Neural progenitor cell (in vitro differentiated cells): Measurements from ENCODE around the gene SEMA4D. TPM values are rescaled to one million over a fixed set of nuclear protein-coding genes. Genes with fewer than 3 reads are reported as not detected.

Experiments used
- DNase-seq: peaks from one replicate; pipeline ENCODE4 v3.0.0-alpha.2; 2016; ENCODE audit warnings: low spot score
- H2AFZ ChIP-seq: fragments of 200-600 bp; sonication (generic); replicated peaks from 2 replicates; pipeline ENCODE4 v1.6.1; 2016; ENCODE audit warnings: antibody characterized with exemption
- H3F3A ChIP-seq: fragments of 200-600 bp; sonication (generic); 2 replicates; pipeline ENCODE4 v1.6.1; 2016; ENCODE audit warnings: antibody characterized with exemption, low read depth
- H3K27ac ChIP-seq: fragments of 200-600 bp; sonication (generic); 2 replicates; pipeline ENCODE4 v1.5.1; 2016; ENCODE audit warnings: mild to moderate bottlenecking
- H3K27me3 ChIP-seq: fragments of 200-600 bp; sonication (generic); 2 replicates; pipeline ENCODE4 v1.6.1; 2016; ENCODE audit warnings: mild to moderate bottlenecking, moderate library complexity
- H3K36me3 ChIP-seq: fragments of 200-600 bp; sonication (generic); 2 replicates; pipeline ENCODE4 v1.5.1; 2016
- H3K4me1 ChIP-seq: fragments of 200-600 bp; sonication (generic); 2 replicates; pipeline ENCODE4 v1.6.1; 2016; ENCODE audit warnings: mixed run types
- H3K4me2 ChIP-seq: fragments of 200-600 bp; sonication (generic); 2 replicates; pipeline ENCODE4 v1.6.1; 2016
- H3K4me3 ChIP-seq: fragments of 200-600 bp; sonication (generic); 2 replicates; pipeline ENCODE4 v1.5.1; 2016
- H3K79me2 ChIP-seq: fragments of 200-600 bp; sonication (generic); 2 replicates; pipeline ENCODE4 v1.6.1; 2016; ENCODE audit warnings: low read depth
- H3K9ac ChIP-seq: fragments of 200-600 bp; sonication (generic); 2 replicates; pipeline ENCODE4 v1.6.1; 2016
- H3K9me3 ChIP-seq: fragments of 200-600 bp; sonication (generic); 2 replicates; pipeline ENCODE4 v1.5.1; 2016; ENCODE audit warnings: low read depth
- H4K20me1 ChIP-seq: fragments of 200-600 bp; sonication (generic); 2 replicates; pipeline ENCODE4 v1.6.1; 2016; ENCODE audit warnings: low read depth
- H3K27ac Mint-ChIP-seq: 3 replicates; pipeline ENCODE4 v1.8.0; 2021; ENCODE audit warnings: mixed read lengths
- H3K27me3 Mint-ChIP-seq: 2 replicates; pipeline ENCODE4 v1.8.0; 2022; ENCODE audit warnings: low read depth, mild to moderate bottlenecking, inconsistent platforms, moderate library complexity, mixed read lengths; ENCODE audit not compliant: insufficient read depth
- H3K36me3 Mint-ChIP-seq: 3 replicates; pipeline ENCODE4 v1.8.0; 2021; ENCODE audit warnings: mixed read lengths
- H3K4me1 Mint-ChIP-seq: 3 replicates; pipeline ENCODE4 v1.8.0; 2021; ENCODE audit warnings: mixed read lengths
- H3K4me3 Mint-ChIP-seq: 3 replicates; pipeline ENCODE4 v1.8.0; 2021; ENCODE audit warnings: mild to moderate bottlenecking, moderate library complexity, mixed read lengths
- H3K9me3 Mint-ChIP-seq: 3 replicates; pipeline ENCODE4 v1.8.0; 2020; ENCODE audit warnings: mixed read lengths
- CTCF ChIP-seq: fragments of 200-600 bp; sonication (generic); IDR thresholded peaks from 2 replicates; pipeline ENCODE4 v1.5.1; 2017; ENCODE audit warnings: antibody characterized with exemption, mild to moderate bottlenecking
- EZH2 ChIP-seq: fragments of 200-600 bp; sonication (generic); IDR thresholded peaks from 2 replicates; pipeline ENCODE4 v1.6.1; 2017; ENCODE audit warnings: antibody characterized with exemption, mild to moderate bottlenecking, moderate library complexity
- EZH2phosphoT487 ChIP-seq: fragments of 200-600 bp; sonication (generic); IDR thresholded peaks from 2 replicates; pipeline ENCODE4 v1.6.1; 2017; ENCODE audit warnings: antibody characterized with exemption
- total RNA-seq: library from RNA; depleted of rRNA; stranded (reverse); fragments of >200 nt; gene quantifications from 2 replicates; pipeline ENCODE4 v1.2.3, GENCODE V29; 2015; ENCODE audit warnings: low replicate concordance

The SEMA4D gene
- total RNA-seq, 1 donor from 2014 or later = 19.1 TPM

GRCh38 chr9:89434636-89435035 is 63.3 kb downstream of the SEMA4D start:
- H3K4me2 ChIP-seq = peak overlapping the region; percentile 65

GRCh38 chr9:89433826-89434225 is 64.1 kb downstream of the SEMA4D start:
- TF ChIP-seq EZH2phosphoT487 (no peak), EZH2 (no peak), CTCF (no peak)
- Mint-ChIP-seq H3K27me3 (peaks cover 5% of the 10 kb centered on the region), H3K36me3 (no peaks in the 10 kb centered on the region), H3K27ac (no peak overlapping the region), H3K4me3 (no peak overlapping the region), H3K9me3 (no peaks in the 10 kb centered on the region), H3K4me1 (peaks cover 20% of the 10 kb centered on the region)
- Histone ChIP-seq H3K9ac (no peak overlapping the region), H4K20me1 (peaks cover 53% of the 10 kb centered on the region), H3K79me2 (peaks cover 22% of the 10 kb centered on the region), H3K27me3 (no peaks in the 10 kb centered on the region), H3K36me3 (no peaks in the 10 kb centered on the region), H3K4me3 (no peak overlapping the region), H3K4me2 (no peak overlapping the region), H3F3A (peaks cover 18% of the 10 kb centered on the region), H2AFZ (no peak overlapping the region), H3K4me1 (peaks cover 27% of the 10 kb centered on the region), H3K27ac (no peak overlapping the region), H3K9me3 (no peaks in the 10 kb centered on the region)
- DNase-seq = no peak

More at GRCh38 chr9:89434636-89435035, 63.3 kb downstream of the SEMA4D start:
- no peak overlapping the region for H3K27ac Mint-ChIP-seq
- Histone ChIP-seq H2AFZ (no peak overlapping the region), H3K4me1 (peaks cover 27% of the 10 kb centered on the region), H3F3A (peaks cover 18% of the 10 kb centered on the region), H3K4me3 (no peak overlapping the region), H3K9me3 (no peaks in the 10 kb centered on the region), H3K27ac (peak overlapping the region; percentile 72), H3K27me3 (no peaks in the 10 kb centered on the region), H3K9ac (no peak overlapping the region), H3K36me3 (no peaks in the 10 kb centered on the region), H4K20me1 (peaks cover 45% of the 10 kb centered on the region), H3K79me2 (peaks cover 22% of the 10 kb centered on the region)
- H3K9me3 Mint-ChIP-seq = no peaks in the 10 kb centered on the region
- no peak overlapping the region for H3K4me3 Mint-ChIP-seq
- DNase-seq = no peak
- H3K36me3 Mint-ChIP-seq = no peaks in the 10 kb centered on the region
- peaks cover 4% of the 10 kb centered on the region for H3K27me3 Mint-ChIP-seq
- peaks cover 20% of the 10 kb centered on the region for H3K4me1 Mint-ChIP-seq
- TF ChIP-seq EZH2 (no peak), CTCF (no peak), EZH2phosphoT487 (no peak)

GRCh38 chr9:89432986-89433530 is 64.9 kb downstream of the SEMA4D start:
- no peaks in the 10 kb centered on the region for H3K36me3 ChIP-seq
- H3K4me1 Mint-ChIP-seq = peaks cover 20% of the 10 kb centered on the region
- DNase-seq = no peak
- peaks cover 53% of the 10 kb centered on the region for H4K20me1 ChIP-seq
- H3K9me3 ChIP-seq = no peaks in the 10 kb centered on the region
- peaks cover 27% of the 10 kb centered on the region for H3K4me1 ChIP-seq
- no peaks in the 10 kb centered on the region for H3K36me3 Mint-ChIP-seq
- H3K9me3 Mint-ChIP-seq = no peaks in the 10 kb centered on the region
- no peak overlapping the region for H3K4me3 Mint-ChIP-seq
- no peaks in the 10 kb centered on the region for H3K27me3 ChIP-seq
- H3K27ac ChIP-seq = no peak overlapping the region
- no peak for TF ChIP-seq CTCF
- TF ChIP-seq EZH2phosphoT487 = no peak
- TF ChIP-seq EZH2 = no peak
- peaks cover 29% of the 10 kb centered on the region for H3K79me2 ChIP-seq
- peaks cover 5% of the 10 kb centered on the region for H3K27me3 Mint-ChIP-seq
- H3K9ac ChIP-seq = no peak overlapping the region
- peaks cover 18% of the 10 kb centered on the region for H3F3A ChIP-seq
- no peak overlapping the region for H3K4me3 ChIP-seq
- H3K4me2 ChIP-seq = no peak overlapping the region
- H3K27ac Mint-ChIP-seq = no peak overlapping the region
- H2AFZ ChIP-seq = no peak overlapping the region
